Ascending aorta (tissue), 2 donors: Measurements from ENCODE around the gene USP49. TPM values are rescaled to one million over a fixed set of nuclear protein-coding genes. Genes with fewer than 3 reads are reported as not detected.

Source experiments
- DNase-seq, 2 donors: peaks; one replicate each; pipeline ENCODE4 v3.0.0-alpha.2; 2019; ENCODE audit warnings: low spot score in 2 of 2
- H3K27ac ChIP-seq, 2 donors: fragments of 200-600 bp; sonication (generic); one replicate each; pipeline ENCODE4 v1.5.1; 2016 to 2017; ENCODE audit warnings: mild to moderate bottlenecking in 1 of 2
- H3K27me3 ChIP-seq: fragments of 200-600 bp; sonication (generic); one replicate; pipeline ENCODE4 v1.5.1; 2017
- H3K36me3 ChIP-seq, 2 donors: fragments of 200-600 bp; sonication (generic); one replicate each; pipeline ENCODE4 v1.5.1; 2016
- H3K4me1 ChIP-seq, 2 donors: fragments of 200-600 bp; sonication (generic); one replicate each; pipeline ENCODE4 v1.5.1; 2016 to 2017; ENCODE audit warnings: mild to moderate bottlenecking in 1 of 2
- H3K4me3 ChIP-seq, 2 donors: fragments of 200-600 bp; sonication (generic); one replicate each; pipeline ENCODE4 v1.5.1; 2016 to 2017; ENCODE audit warnings: mild to moderate bottlenecking in 1 of 2
- H3K9me3 ChIP-seq, 2 donors: fragments of 200-600 bp; sonication (generic); one replicate each; pipeline ENCODE4 v1.5.1; 2016
- intact Hi-C: fragments of 100-400 bp; cut with DNase I; formaldehyde crosslinking; loops from one replicate; pipeline ENCODE4 v1.15.1; 2023
- total RNA-seq: library from RNA; depleted of rRNA; stranded (reverse); fragments of >200 nt; gene quantifications from one replicate; pipeline ENCODE4 v1.1.0, GENCODE V29; 2016
- TF ChIP-seq, protein P1 (sequence below), 3 experiments: fragments of 200-600 bp in 2 of 3; fragments of 450-650 bp in 1 of 3; sonication (generic) in 2 of 3; IDR thresholded peaks; one replicate each; pipeline ENCODE4 v1.5.1; 2016 to 2019; ENCODE audit warnings: antibody characterized with exemption in 3 of 3, mild to moderate bottlenecking in 1 of 3, moderate library complexity in 1 of 3

The USP49 gene
- total RNA-seq, 1 donor from 2014 or later: 8.7 TPM

DNA sequence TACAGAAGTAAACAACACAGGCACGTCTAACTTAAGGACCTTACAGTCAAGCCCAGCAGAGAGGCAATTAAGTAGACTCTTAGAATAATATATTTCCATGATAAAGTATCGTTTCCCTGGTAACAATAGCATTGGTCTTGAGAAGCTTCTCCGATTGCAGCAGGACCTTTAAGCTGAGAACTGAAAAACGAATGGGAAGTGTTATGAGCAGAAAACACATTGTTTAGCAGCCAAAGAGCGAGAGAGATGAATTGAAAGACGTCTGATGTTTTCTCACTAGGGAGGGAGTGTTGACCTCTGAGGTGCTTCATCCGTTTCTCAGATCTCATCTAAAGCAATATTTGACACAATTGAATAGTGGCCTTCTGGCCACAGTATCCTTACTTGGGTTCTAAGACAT is 27.0 kb upstream of the USP49 start:
- intact Hi-C loops: loop anchor here (10.0 kb wide), 1 partner anchor 1593 kb away; the partner anchor contains the start of genes LRRC73, POLR1C and YIPF3

DNA sequence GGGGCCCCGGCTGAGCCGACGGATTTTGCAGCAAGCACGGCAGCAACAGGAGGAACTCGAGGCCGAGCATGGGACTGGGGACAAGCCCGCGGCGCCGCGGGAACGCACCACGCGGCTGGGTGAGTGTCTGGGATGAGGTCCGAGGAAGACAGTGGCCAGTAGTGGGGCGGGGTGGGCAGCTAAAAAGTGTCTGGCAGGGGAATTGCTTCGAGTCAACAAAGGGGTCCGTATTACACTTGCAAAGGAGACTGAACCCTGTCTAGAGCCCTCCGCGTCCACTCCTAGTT is 26.5 kb upstream of the USP49 start:
- TF ChIP-seq, protein P1, sequence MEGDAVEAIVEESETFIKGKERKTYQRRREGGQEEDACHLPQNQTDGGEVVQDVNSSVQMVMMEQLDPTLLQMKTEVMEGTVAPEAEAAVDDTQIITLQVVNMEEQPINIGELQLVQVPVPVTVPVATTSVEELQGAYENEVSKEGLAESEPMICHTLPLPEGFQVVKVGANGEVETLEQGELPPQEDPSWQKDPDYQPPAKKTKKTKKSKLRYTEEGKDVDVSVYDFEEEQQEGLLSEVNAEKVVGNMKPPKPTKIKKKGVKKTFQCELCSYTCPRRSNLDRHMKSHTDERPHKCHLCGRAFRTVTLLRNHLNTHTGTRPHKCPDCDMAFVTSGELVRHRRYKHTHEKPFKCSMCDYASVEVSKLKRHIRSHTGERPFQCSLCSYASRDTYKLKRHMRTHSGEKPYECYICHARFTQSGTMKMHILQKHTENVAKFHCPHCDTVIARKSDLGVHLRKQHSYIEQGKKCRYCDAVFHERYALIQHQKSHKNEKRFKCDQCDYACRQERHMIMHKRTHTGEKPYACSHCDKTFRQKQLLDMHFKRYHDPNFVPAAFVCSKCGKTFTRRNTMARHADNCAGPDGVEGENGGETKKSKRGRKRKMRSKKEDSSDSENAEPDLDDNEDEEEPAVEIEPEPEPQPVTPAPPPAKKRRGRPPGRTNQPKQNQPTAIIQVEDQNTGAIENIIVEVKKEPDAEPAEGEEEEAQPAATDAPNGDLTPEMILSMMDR (IDR thresholded peaks at IDR 0.05): no peak
- no peaks in the 10 kb centered on the region for H3K27me3 ChIP-seq
- H3K36me3 ChIP-seq: peaks cover 0 to 1% of the 10 kb centered on the region in 2 donors
- H3K27ac ChIP-seq: peak overlapping the region; percentile 98 to 99
- DNase-seq: no peak
- H3K4me3 ChIP-seq: peak overlapping the region; percentile 92 to 97
- H3K9me3 ChIP-seq: no peaks in the 10 kb centered on the region
- intact Hi-C loops: loop anchor here (1.0 to 10.0 kb wide), 6 partner anchors 20 to 1593 kb away; partner anchors contain the start of genes CCND3, LRRC73, MRPS10 and POLR1C
- peaks cover 8 to 19% of the 10 kb centered on the region in 2 donors for H3K4me1 ChIP-seq

More for the DNA sequence above, 27.0 kb upstream of the USP49 start:
- H3K4me1 ChIP-seq: peaks cover 8 to 19% of the 10 kb centered on the region in 2 donors
- TF ChIP-seq, protein P1 (IDR thresholded peaks at IDR 0.05): no peak
- peak overlapping the region; percentile 92 to 97 for H3K4me3 ChIP-seq
- H3K27me3 ChIP-seq: no peaks in the 10 kb centered on the region
- no peak overlapping the region for H3K27ac ChIP-seq
- H3K36me3 ChIP-seq: peaks cover 2 to 3% of the 10 kb centered on the region in 2 donors
- DNase-seq: no peak
- H3K9me3 ChIP-seq: no peaks in the 10 kb centered on the region

DNA sequence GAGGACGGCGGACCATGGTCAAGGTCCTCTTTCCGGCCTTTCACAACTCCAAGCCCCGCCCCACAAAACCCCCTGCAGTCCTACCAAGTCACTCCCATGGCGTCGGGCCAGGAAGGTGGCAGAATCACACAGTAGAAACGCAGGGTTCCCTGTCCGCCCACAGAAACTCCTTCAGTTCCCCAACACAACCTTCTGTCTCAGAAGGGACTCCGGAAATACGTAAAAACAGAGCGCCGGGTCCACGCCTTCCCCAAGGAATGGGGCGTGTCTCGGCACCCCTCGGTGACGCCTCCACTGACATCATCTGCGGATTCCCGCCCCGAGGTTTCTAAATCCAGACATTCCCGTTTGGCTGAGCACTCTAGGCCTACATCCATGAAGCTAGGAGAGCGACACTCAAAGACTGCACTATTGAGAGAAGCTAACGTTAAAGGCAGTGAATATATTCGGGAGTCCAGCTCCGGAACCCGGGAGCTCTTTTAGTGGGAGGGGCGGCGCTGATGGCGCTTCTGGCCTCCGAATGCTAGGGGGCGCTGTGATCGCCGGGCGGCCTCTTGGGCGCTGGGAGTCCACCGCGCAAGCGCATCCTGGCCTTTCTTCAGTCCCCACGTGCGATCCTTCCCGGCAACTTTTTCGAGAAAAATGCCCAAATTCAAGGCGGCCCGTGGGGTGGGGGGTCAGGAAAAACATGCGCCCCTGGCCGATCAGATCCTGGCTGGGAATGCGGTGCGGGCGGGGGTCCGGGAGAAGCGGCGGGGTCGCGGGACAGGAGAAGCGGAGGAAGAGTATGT is 25.9 kb upstream of the USP49 start, which contains the start of the genes BYSL and MED20:
Gene BYSL (plus strand): TSS at position 579 of the 791 bp plus-strand sequence. CDS start 64 bp downstream, at position 643.
Gene MED20 (minus strand): TSS at position 219 of the 791 bp plus-strand sequence. CDS start 121 bp downstream, at position 98.
- Histone ChIP-seq H3K27me3 (no peaks in the 10 kb centered on the region), H3K4me1 (peaks cover 8 to 19% of the 10 kb centered on the region in 2 donors), H3K27ac (peak within 1 kb of the TSS; percentile 98 to 99), H3K36me3 (peaks cover 2 to 7% of the 10 kb centered on the region in 2 donors), H3K4me3 (peak within 1 kb of the TSS; percentile 92 to 97), H3K9me3 (no peaks in the 10 kb centered on the region)
- peak; percentile 69 to 95 for DNase-seq
- TF ChIP-seq, protein P1 (IDR thresholded peaks at IDR 0.05): peak; percentile 94 to 97 (median 96)
- intact Hi-C loops: loop anchor here (1.0 to 10.0 kb wide), 6 partner anchors 20 to 1594 kb away; partner anchors contain the start of genes CCND3, LRRC73, MRPS10 and POLR1C

DNA sequence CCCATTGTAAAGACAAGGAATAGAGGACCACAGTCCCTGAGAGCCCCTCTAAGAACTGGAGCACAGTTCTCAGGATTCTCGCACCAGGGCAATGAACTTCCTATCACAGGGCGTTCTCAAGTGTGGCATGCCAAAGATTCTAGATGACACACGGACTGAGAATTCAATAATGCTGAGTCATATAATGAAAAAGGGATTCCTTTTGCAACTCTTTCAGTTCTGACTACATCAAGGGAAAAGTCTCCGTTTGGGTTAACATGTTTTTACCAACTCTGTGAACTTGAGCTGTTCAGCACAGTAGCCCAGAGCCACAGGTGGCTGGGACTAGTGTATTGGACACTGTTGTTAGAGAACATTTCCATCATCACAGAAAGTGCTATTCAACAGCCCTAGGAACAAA is 22.4 kb upstream of the USP49 start:
- intact Hi-C loops: no loop called here
- no peaks in the 10 kb centered on the region for H3K27me3 ChIP-seq
- H3K9me3 ChIP-seq: no peaks in the 10 kb centered on the region
- peaks cover 16 to 38% of the 10 kb centered on the region in 2 donors for H3K36me3 ChIP-seq
- no peak for DNase-seq
- H3K27ac ChIP-seq: no peak overlapping the region
- peaks cover 8 to 16% of the 10 kb centered on the region in 2 donors for H3K4me1 ChIP-seq
- no peak overlapping the region for H3K4me3 ChIP-seq
- TF ChIP-seq, protein P1 (IDR thresholded peaks at IDR 0.05): no peak

DNA sequence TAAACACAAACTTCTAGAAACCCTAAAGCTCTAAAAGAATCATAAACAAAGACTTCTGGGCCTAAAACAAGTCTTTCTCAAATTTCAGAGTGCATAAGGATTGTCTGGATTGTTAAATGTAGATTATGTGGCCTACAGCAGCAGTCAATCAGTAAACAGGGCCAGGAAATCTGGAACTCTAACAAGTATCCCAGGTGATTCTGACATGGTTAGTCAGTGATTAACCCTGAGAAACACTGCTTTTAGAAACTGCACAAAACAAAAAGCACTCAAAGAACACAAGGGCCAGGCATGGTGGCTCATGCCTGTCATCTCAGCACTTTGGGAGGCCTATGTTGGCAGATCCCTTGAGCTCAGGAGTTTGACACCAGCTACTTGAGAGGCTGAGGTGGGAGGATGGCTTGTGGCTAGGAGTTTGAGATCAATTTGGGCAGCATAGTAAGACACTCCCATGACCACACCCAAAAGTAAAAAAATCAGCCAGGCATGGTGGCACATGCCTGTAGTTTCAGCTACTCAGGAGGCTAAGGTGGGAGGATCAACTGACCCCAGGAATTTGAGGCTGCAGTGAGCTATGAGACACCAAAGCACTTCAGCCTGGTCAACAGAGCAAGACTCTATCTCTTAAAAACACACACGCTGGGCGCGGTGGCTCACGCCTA is 19.8 kb upstream of the USP49 start:
- no peak for DNase-seq
- Histone ChIP-seq H3K4me3 (no peak overlapping the region), H3K27ac (no peak overlapping the region), H3K36me3 (peaks cover 18 to 47% of the 10 kb centered on the region in 2 donors), H3K4me1 (peaks cover 0 to 6% of the 10 kb centered on the region in 2 donors), H3K27me3 (no peaks in the 10 kb centered on the region), H3K9me3 (no peaks in the 10 kb centered on the region)
- TF ChIP-seq, protein P1 (IDR thresholded peaks at IDR 0.05): no peak
- intact Hi-C loops: no loop called here
